SK-N-MC (cell line): ENCODE data around the gene F3.

Experiments
- EZH2 ChIP-seq: fragments of 200-600 bp; sonication (generic); IDR thresholded peaks from one replicate; pipeline ENCODE4 v1.6.1; 2017; ENCODE audit warnings: antibody characterized with exemption
- POLR2AphosphoS5 ChIP-seq: IDR thresholded peaks from 2 replicates; pipeline ENCODE4 v1.6.1; 2012; ENCODE audit warnings: mild to moderate bottlenecking, low read depth, low read length, borderline replicate concordance

- TF ChIP-seq EZH2 (no peak), POLR2AphosphoS5 (no peak)
These were observed 720 bp upstream of the F3 start for GRCh38 chr1:94542088-94542870.
